Left forelimb (tissue), 1 donor: ENCODE results near the gene DERL2.
"Not testable (repeated sequence)": the region's sequence is repeated elsewhere in the genome, so short reads cannot be mapped to it uniquely, and the experiment has no call there.

ENCODE experiments used
- DNase-seq: peaks from one replicate; pipeline ENCODE4 v3.0.0-alpha.2; 2018; ENCODE audit warnings: low spot score

DERL2 gene

GRCh38 chr17:5437721-5438317 is 48.2 kb downstream of the DERL2 start:
- no peak for DNase-seq

GRCh38 chr17:5435781-5436315 is 50.1 kb downstream of the DERL2 start:
- DNase-seq, result not testable (repeated sequence)

- no peak for DNase-seq
Measured at GRCh38 chr17:5434984-5435383, 51.0 kb downstream of the DERL2 start.

- DNase-seq, result no peak
Measured at GRCh38 chr17:5431949-5432556, 53.9 kb downstream of the DERL2 start.

- DNase-seq, result not testable (repeated sequence)
Measured at GRCh38 chr17:5431234-5431633, 54.7 kb downstream of the DERL2 start.

GRCh38 chr17:5430413-5430999 is 55.5 kb downstream of the DERL2 start:
- no peak for DNase-seq

GRCh38 chr17:5429191-5429887 is 56.6 kb downstream of the DERL2 start:
- DNase-seq, result no peak

- DNase-seq, result no peak
Measured at GRCh38 chr17:5425826-5426225, 60.2 kb downstream of the DERL2 start.

GRCh38 chr17:5424909-5425308 is 61.1 kb downstream of the DERL2 start:
- no peak for DNase-seq

GRCh38 chr17:5422505-5422904 is 63.5 kb downstream of the DERL2 start:
- no peak for DNase-seq
